GM19463 (cell line): ENCODE results near the gene ACTRT3.
"Not testable (repeated sequence)": the region's sequence is repeated elsewhere in the genome, so short reads cannot be mapped to it uniquely, and the experiment has no call there.

ENCODE experiments used
- ATAC-seq: cut with Tn5 transposase; IDR thresholded peaks from one replicate; pipeline ENCODE4 v1.9.1; 2021; ENCODE audit warnings: mild to moderate bottlenecking, moderate library complexity; ENCODE audit not compliant: unreplicated experiment

Gene ACTRT3

GRCh38 chr3:169772897-169773816 lies 3.8 kb upstream of the ACTRT3 start, which contains the start of gene MYNN:
Gene MYNN (plus strand): TSS chr3:169773396. CDS start chr3:169774296, 900 bp downstream.
- ATAC-seq: peak; percentile 76

GRCh38 chr3:169772305-169772896 lies 3.0 kb upstream of the ACTRT3 start:
- ATAC-seq: peak; percentile 12

GRCh38 chr3:169771497-169772304 lies 2.3 kb upstream of the ACTRT3 start:
- ATAC-seq: no peak

GRCh38 chr3:169764882-169765612 lies 4.3 kb downstream of the ACTRT3 start, which contains the start of gene TERC:
Gene TERC (minus strand): TSS chr3:169765060.
- ATAC-seq: peak; percentile 66

GRCh38 chr3:169764312-169764881 lies 5.0 kb downstream of the ACTRT3 start:
- peak; percentile 31 for ATAC-seq

GRCh38 chr3:169760479-169760878 lies 8.9 kb downstream of the ACTRT3 start:
- ATAC-seq: no peak

GRCh38 chr3:169759256-169759655 lies 10.1 kb downstream of the ACTRT3 start:
- ATAC-seq: peak; percentile 49

- ATAC-seq: no peak
Observed at GRCh38 chr3:169758359-169758994, 10.9 kb downstream of the ACTRT3 start.

GRCh38 chr3:169755488-169755887 lies 13.9 kb downstream of the ACTRT3 start:
- ATAC-seq: no peak

GRCh38 chr3:169754711-169755110 lies 14.7 kb downstream of the ACTRT3 start:
- no peak for ATAC-seq

- ATAC-seq: no peak
Observed at GRCh38 chr3:169751875-169752274, 17.5 kb downstream of the ACTRT3 start.

GRCh38 chr3:169750665-169751064 lies 18.7 kb downstream of the ACTRT3 start:
- ATAC-seq: no peak

GRCh38 chr3:169748670-169749069 lies 20.7 kb downstream of the ACTRT3 start:
- ATAC-seq: no peak

GRCh38 chr3:169746924-169747323 lies 22.4 kb downstream of the ACTRT3 start:
- no peak for ATAC-seq

- ATAC-seq: no peak
Observed at GRCh38 chr3:169744366-169745054, 24.9 kb downstream of the ACTRT3 start.

GRCh38 chr3:169739067-169739466 lies 30.3 kb downstream of the ACTRT3 start:
- no peak for ATAC-seq

- ATAC-seq: not testable (repeated sequence)
Observed at GRCh38 chr3:169731857-169732256, 37.5 kb downstream of the ACTRT3 start.

GRCh38 chr3:169722724-169723123 lies 46.6 kb downstream of the ACTRT3 start:
- ATAC-seq: no peak

GRCh38 chr3:169718415-169718814 lies 50.9 kb downstream of the ACTRT3 start:
- ATAC-seq: not testable (repeated sequence)
